Measurements from ENCODE around the gene TANC1. TPM values are rescaled to one million over a fixed set of nuclear protein-coding genes. Genes with fewer than 3 reads are reported as not detected.

TANC1 gene
- total and polyA plus RNA-seq, 7 experiments from 2014 or later = 0.13 to 0.39 (median 0.22) TPM; not detected in 1

DNA sequence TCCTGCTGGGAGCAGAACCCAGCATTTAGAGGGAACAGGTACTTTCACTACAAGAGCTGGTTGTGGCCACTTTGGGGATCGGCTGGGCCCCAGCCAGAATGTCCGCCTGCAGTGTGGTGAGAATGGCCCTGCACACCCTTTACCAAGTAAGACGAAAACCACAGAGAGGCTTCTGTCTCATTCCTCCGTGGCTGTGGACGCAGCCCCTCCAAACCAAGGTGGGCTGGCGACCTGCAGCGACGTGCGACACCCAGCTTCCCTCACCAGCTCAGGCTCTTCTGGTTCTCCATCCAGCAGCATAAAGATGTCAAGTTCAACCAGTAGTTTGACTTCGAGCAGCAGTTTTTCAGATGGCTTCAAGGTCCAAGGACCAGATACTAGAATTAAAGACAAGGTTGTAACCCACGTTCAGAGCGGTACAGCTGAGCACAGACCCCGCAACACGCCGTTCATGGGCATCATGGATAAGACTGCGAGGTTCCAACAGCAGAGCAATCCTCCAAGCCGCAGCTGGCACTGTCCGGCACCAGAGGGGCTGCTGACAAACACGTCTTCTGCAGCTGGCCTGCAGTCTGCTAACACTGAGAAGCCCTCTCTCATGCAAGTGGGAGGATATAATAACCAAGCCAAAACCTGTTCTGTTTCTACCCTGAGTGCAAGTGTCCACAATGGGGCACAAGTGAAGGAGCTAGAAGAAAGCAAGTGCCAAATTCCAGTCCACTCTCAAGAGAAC, 261.9 kb downstream of the TANC1 start:
- ChIA-PET POLR2A (no interaction called here), CTCF (no interaction called here)
- Histone ChIP-seq H3K36me3 (ENCODE audit: control insufficient read depth in 2 of 3, insufficient read depth in 3 of 3, low read length in 3 of 3) (no peaks in the 10 kb centered on the region), H3K4me3 (ENCODE audit: low read length) (no peak overlapping the region), H3K27me3 (ENCODE audit: control insufficient read depth in 2 of 2, insufficient read depth in 2 of 2, low read length in 2 of 2) (no peaks in the 10 kb centered on the region), H3K4me1 (ENCODE audit: control insufficient read depth in 2 of 2, insufficient read depth in 2 of 2, low read length in 2 of 2) (peaks cover 0 to 29% of the 10 kb centered on the region in 2 donors), H3K9me3 (ENCODE audit: control insufficient read depth in 2 of 3, low read length in 3 of 3) (no peaks in the 10 kb centered on the region), H3K27ac (ENCODE audit: low read depth, low read length) (no peak overlapping the region)
- H3K27me3 Mint-ChIP-seq = no peaks in the 10 kb centered on the region
- H3K4me3 Mint-ChIP-seq = no peak overlapping the region
- no peak overlapping the region for H3K27ac Mint-ChIP-seq
- no peaks in the 10 kb centered on the region for H3K9me3 Mint-ChIP-seq
- H3K36me3 Mint-ChIP-seq = peaks cover 0 to 24% (median 7%) of the 10 kb centered on the region in 5 donors
- DNase-seq (no peak), ATAC-seq (no peak)
- intact Hi-C loops (cut with micrococcal nuclease) = loop anchor here in 1 of 2 donors (2.0 kb wide), 1 partner anchor 22 kb away; no protein-coding TSS in a partner anchor
- H3K4me1 Mint-ChIP-seq = peaks cover 3 to 30% (median 17%) of the 10 kb centered on the region in 7 donors

DNA sequence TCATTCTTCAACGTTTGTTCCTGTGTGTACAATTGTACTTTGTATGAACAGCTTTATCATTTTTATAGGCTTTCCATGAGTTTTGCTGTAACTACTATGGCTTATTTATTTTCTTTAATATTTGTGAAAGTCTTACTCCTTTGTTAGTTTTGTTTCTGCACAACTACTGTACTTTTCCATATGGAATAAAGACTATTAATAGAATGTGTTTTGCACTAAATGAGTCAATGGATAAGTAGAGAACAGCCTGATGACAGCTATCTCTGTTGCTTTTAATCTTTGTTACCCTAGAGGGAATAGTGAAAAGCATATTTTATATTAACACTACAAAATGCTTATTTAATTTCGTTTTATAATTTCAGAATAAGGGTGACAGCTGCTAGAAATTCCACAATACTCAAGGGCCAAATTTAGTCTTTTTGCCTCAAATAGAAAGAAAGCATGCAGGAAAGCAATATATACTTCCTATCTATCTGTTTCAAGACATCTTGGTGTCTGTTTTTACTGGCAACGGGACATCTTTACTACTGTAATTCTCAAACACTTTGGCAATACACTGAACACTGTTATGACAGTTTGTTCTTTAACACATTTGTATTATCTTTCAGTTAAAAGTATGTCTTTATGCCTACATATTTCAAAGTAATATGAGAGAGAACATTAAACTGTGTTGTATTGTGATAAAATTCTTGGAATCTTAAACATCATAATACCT, 264.2 kb downstream of the TANC1 start:
- peaks cover 0 to 6% of the 10 kb centered on the region in 2 donors for H3K4me1 ChIP-seq (ENCODE audit: control insufficient read depth in 2 of 2, insufficient read depth in 2 of 2, low read length in 2 of 2)
- Mint-ChIP-seq H3K36me3 (peaks cover 0 to 33% (median 14%) of the 10 kb centered on the region in 5 donors), H3K9me3 (no peaks in the 10 kb centered on the region), H3K4me3 (no peak overlapping the region), H3K27ac (no peak overlapping the region), H3K4me1 (peaks cover 0 to 11% (median 10%) of the 10 kb centered on the region in 7 donors), H3K27me3 (no peaks in the 10 kb centered on the region)
- no peaks in the 10 kb centered on the region for H3K27me3 ChIP-seq (ENCODE audit: control insufficient read depth in 2 of 2, insufficient read depth in 2 of 2, low read length in 2 of 2)
- DNase-seq = no peak
- no peaks in the 10 kb centered on the region for H3K36me3 ChIP-seq (ENCODE audit: control insufficient read depth in 2 of 3, insufficient read depth in 3 of 3, low read length in 3 of 3)
- POLR2A ChIA-PET = no interaction called here
- intact Hi-C loops (cut with micrococcal nuclease) = no loop called here
- no peak overlapping the region for H3K27ac ChIP-seq (ENCODE audit: low read depth, low read length)
- no peaks in the 10 kb centered on the region for H3K9me3 ChIP-seq (ENCODE audit: control insufficient read depth in 2 of 3, low read length in 3 of 3)
- CTCF ChIA-PET = interaction anchor here (0.5 to 0.6 kb wide), 2 partner anchors 244 to 255 kb away, joined by 3 to 4 read pairs; no protein-coding TSS in a partner anchor
- no peak for ATAC-seq
- no peak overlapping the region for H3K4me3 ChIP-seq (ENCODE audit: low read length)

DNA sequence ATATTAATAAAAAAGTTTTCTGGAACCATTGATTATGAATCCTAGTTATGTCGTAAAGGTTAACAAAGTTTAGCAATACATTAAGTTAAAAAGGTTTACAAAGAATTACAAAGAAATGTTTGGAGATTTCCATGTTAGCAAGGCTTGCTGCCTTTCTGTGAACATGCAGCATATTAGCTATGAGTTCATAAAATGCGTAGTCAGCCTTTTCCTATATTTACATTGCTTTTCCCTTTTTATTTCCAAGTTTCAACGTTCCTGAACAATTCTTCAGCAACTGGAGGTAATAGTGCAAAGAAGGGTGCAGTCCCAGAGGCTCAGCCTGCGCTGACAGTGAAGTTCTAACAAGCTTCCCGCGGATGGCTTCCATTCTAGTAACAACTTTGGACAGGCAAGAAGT, 266.4 kb downstream of the TANC1 start:
- intact Hi-C loops (cut with micrococcal nuclease) = no loop called here
- POLR2A ChIA-PET = interaction anchor here (0.8 kb wide), 1 partner anchor 54 kb away, joined by 4 read pairs; no protein-coding TSS in a partner anchor

DNA sequence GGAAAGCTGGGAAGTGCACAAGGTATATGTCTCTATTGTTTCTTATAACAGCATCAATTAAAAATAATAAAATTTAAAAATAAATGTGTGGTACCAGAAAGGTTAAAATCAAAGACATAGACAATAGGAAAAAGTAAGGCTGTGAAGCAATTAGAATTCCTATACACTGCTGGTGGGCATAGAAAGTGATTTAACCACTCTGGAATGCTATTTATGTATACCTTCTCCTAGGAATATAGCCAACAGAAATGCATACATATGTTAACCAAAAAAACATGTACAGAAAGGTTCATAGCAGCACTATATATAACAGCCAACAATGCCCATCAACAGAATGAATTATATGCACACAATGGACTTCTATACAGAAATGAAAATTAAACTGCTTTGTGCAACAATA, 275.1 kb downstream of the TANC1 start:
- ChIA-PET CTCF (no interaction called here), POLR2A (no interaction called here)
- Mint-ChIP-seq H3K27ac (no peak overlapping the region), H3K9me3 (peaks cover 0 to 14% (median 3%) of the 10 kb centered on the region in 11 donors), H3K27me3 (no peaks in the 10 kb centered on the region), H3K4me1 (peaks cover 0 to 5% (median 0%) of the 10 kb centered on the region in 7 donors), H3K36me3 (peaks cover 5 to 77% (median 60%) of the 10 kb centered on the region in 5 donors), H3K4me3 (no peak overlapping the region)
- Histone ChIP-seq H3K4me1 (ENCODE audit: control insufficient read depth in 2 of 2, insufficient read depth in 2 of 2, low read length in 2 of 2) (no peaks in the 10 kb centered on the region), H3K36me3 (ENCODE audit: control insufficient read depth in 2 of 3, insufficient read depth in 3 of 3, low read length in 3 of 3) (peaks cover 0 to 9% (median 0%) of the 10 kb centered on the region in 3 experiments), H3K4me3 (ENCODE audit: low read length) (no peak overlapping the region), H3K9me3 (ENCODE audit: control insufficient read depth in 2 of 3, low read length in 3 of 3) (no peaks in the 10 kb centered on the region), H3K27ac (ENCODE audit: low read depth, low read length) (no peak overlapping the region), H3K27me3 (ENCODE audit: control insufficient read depth in 2 of 2, insufficient read depth in 2 of 2, low read length in 2 of 2) (no peaks in the 10 kb centered on the region)
- ATAC-seq (no peak), DNase-seq (no peak)
- intact Hi-C loops (cut with micrococcal nuclease) = no loop called here

More for the DNA sequence above, 266.4 kb downstream of the TANC1 start:
- H3K27ac ChIP-seq (ENCODE audit: low read depth, low read length) = no peak overlapping the region
- CTCF ChIA-PET = no interaction called here
- DNase-seq (no peak), ATAC-seq (no peak)
- no peak overlapping the region for H3K4me3 ChIP-seq (ENCODE audit: low read length)
- H3K4me3 Mint-ChIP-seq = no peak overlapping the region
- H3K36me3 Mint-ChIP-seq = peaks cover 0 to 42% (median 15%) of the 10 kb centered on the region in 5 donors
- no peaks in the 10 kb centered on the region for H3K4me1 ChIP-seq (ENCODE audit: control insufficient read depth in 2 of 2, insufficient read depth in 2 of 2, low read length in 2 of 2)
- H3K9me3 ChIP-seq (ENCODE audit: control insufficient read depth in 2 of 3, low read length in 3 of 3) = no peaks in the 10 kb centered on the region
- H3K4me1 Mint-ChIP-seq = no peaks in the 10 kb centered on the region
- H3K36me3 ChIP-seq (ENCODE audit: control insufficient read depth in 2 of 3, insufficient read depth in 3 of 3, low read length in 3 of 3) = peaks cover 0 to 5% (median 0%) of the 10 kb centered on the region in 3 experiments
- no peaks in the 10 kb centered on the region for H3K27me3 ChIP-seq (ENCODE audit: control insufficient read depth in 2 of 2, insufficient read depth in 2 of 2, low read length in 2 of 2)
- H3K9me3 Mint-ChIP-seq = no peaks in the 10 kb centered on the region
- no peaks in the 10 kb centered on the region for H3K27me3 Mint-ChIP-seq
- no peak overlapping the region for H3K27ac Mint-ChIP-seq

DNA sequence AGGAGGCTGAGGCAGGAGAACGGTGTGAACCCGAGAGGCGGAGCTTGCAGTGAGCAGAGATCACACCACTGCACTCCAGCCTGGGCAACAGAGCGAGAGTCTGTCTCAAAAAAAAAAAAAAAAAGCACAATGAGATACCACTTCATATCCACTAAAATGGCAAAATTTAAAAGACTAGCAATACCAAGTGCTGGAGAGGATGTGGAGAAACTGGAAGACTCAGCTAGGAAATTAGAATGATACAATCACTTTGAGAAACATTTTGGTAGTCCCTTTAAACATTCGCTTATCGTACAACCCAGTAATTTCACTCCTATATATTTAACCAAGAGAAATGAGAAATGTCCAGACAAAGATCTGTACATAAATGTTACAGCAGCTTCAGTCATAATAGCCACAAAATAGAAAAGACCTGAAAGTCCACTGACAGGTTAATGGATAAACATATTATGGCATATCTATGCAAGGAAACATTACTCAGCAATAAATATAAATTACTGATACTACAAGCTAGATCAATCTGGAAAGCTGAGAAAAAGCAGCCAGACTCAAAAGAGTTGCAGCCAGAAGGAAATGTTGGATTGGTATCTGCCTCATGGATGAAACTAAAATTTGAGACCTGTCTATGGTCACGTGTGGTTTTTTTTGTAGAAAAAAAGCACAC, 278.0 kb downstream of the TANC1 start:
- Mint-ChIP-seq H3K9me3 (peaks cover 0 to 14% (median 3%) of the 10 kb centered on the region in 11 donors), H3K4me3 (no peak overlapping the region), H3K27me3 (no peaks in the 10 kb centered on the region), H3K4me1 (peaks cover 0 to 5% (median 3%) of the 10 kb centered on the region in 7 donors), H3K27ac (no peak overlapping the region), H3K36me3 (peaks cover 5 to 59% (median 49%) of the 10 kb centered on the region in 5 donors)
- Histone ChIP-seq H3K9me3 (ENCODE audit: control insufficient read depth in 2 of 3, low read length in 3 of 3) (no peaks in the 10 kb centered on the region), H3K27me3 (ENCODE audit: control insufficient read depth in 2 of 2, insufficient read depth in 2 of 2, low read length in 2 of 2) (no peaks in the 10 kb centered on the region), H3K27ac (ENCODE audit: low read depth, low read length) (no peak overlapping the region), H3K4me3 (ENCODE audit: low read length) (no peak overlapping the region), H3K36me3 (ENCODE audit: control insufficient read depth in 2 of 3, insufficient read depth in 3 of 3, low read length in 3 of 3) (no peaks in the 10 kb centered on the region), H3K4me1 (ENCODE audit: control insufficient read depth in 2 of 2, insufficient read depth in 2 of 2, low read length in 2 of 2) (no peaks in the 10 kb centered on the region)
- ATAC-seq (no peak), DNase-seq (no peak)
- ChIA-PET POLR2A (interaction anchor here (0.7 kb wide), 1 partner anchor 1337 kb away, joined by 4 read pairs; no protein-coding TSS in a partner anchor), CTCF (no interaction called here)
- intact Hi-C loops (cut with micrococcal nuclease) = no loop called here

DNA sequence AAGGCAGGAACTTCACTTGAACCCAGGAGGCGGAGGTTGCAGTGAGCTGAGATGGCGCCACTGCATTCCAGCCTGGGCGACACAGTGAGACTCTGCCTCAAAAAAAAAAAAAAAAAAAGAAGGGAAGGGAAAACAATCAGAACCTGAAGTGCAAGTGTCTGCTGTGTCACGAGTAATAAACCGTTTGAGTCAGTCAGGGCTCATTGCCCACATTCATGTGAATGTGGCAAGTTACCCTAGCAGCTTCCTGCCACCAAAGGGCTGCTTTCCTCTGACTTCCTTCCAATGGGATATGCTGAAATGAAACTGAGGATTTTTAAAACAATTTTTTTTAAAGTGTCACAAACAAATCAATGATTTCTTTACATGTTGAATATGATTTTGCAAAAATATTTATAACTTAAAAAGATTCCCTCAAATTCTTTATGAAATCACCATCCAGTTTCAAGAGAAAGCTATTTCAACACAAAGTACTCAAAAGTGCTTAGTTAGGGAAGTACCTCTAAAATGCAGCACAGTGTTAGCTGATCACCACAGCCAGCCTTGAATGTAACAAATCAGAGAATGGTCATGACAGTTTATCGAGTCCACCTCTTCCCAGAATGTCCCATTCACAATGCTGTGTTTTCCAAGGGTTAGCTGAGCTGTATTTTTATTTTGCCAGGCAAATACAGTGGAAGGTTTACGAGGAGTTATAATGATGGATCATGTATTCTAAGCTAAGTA, 281.7 kb downstream of the TANC1 start:
- no peak overlapping the region for H3K27ac Mint-ChIP-seq

More for the DNA sequence above, 281.7 kb downstream of the TANC1 start:
- intact Hi-C loops (cut with micrococcal nuclease) = no loop called here
- peaks cover 0 to 5% (median 0%) of the 10 kb centered on the region in 7 donors for H3K4me1 Mint-ChIP-seq
- Histone ChIP-seq H3K36me3 (ENCODE audit: control insufficient read depth in 2 of 3, insufficient read depth in 3 of 3, low read length in 3 of 3) (no peaks in the 10 kb centered on the region), H3K9me3 (ENCODE audit: control insufficient read depth in 2 of 3, low read length in 3 of 3) (no peaks in the 10 kb centered on the region), H3K27me3 (ENCODE audit: control insufficient read depth in 2 of 2, insufficient read depth in 2 of 2, low read length in 2 of 2) (no peaks in the 10 kb centered on the region), H3K4me1 (ENCODE audit: control insufficient read depth in 2 of 2, insufficient read depth in 2 of 2, low read length in 2 of 2) (no peaks in the 10 kb centered on the region), H3K4me3 (ENCODE audit: low read length) (no peak overlapping the region), H3K27ac (ENCODE audit: low read depth, low read length) (no peak overlapping the region)
- peak; percentile 74 for ATAC-seq
- no peak for DNase-seq
- peaks cover 0 to 14% (median 3%) of the 10 kb centered on the region in 11 donors for H3K9me3 Mint-ChIP-seq
- H3K36me3 Mint-ChIP-seq = peaks cover 5 to 49% (median 35%) of the 10 kb centered on the region in 5 donors
- ChIA-PET POLR2A (interaction anchor here (0.6 to 1.1 kb wide), 2 partner anchors 9 to 13 kb away, joined by 3 read pairs; no protein-coding TSS in a partner anchor), CTCF (no interaction called here)
- no peaks in the 10 kb centered on the region for H3K27me3 Mint-ChIP-seq
- no peak overlapping the region for H3K4me3 Mint-ChIP-seq

Data from naive thymus-derived CD4-positive, alpha-beta T cell (primary cell).